ENCODE results near the gene GARIN5A. TPM values are rescaled to one million over a fixed set of nuclear protein-coding genes. Genes with fewer than 3 reads are reported as not detected.
A peak's percentile ranks its signal among the peaks of the same experiment; 100 is the strongest.

GARIN5A gene
- 0.49 TPM in 1 of 2 replicates, not detected in the other for total RNA-seq (2011; cell fraction: chromatin; rRNA removed; ENCODE audit: low replicate concordance)
- total RNA-seq (2011; cell fraction: nucleolus; rRNA removed): 0.39 TPM in 1 of 2 replicates, not detected in the other
- not detected in 2 replicates for total RNA-seq (2011; cell fraction: nucleoplasm; rRNA removed)
- total RNA-seq (2014; rRNA removed) (0.23 and 0.33 TPM in 2 replicates), total RNA-seq (2014; rRNA removed; fragmentation: Illumina TruSeq; extraction: Trizol) (not detected in 2 replicates), total RNA-seq (2015; rRNA removed; fragmentation: Illumina TruSeq; extraction: Trizol) (0.47 TPM in 1 of 2 replicates, not detected in the other), total RNA-seq (2021) (0.31 and 0.82 TPM in 2 replicates), polyA plus RNA-seq (2011; rRNA removed) (0.10 and 0.26 TPM in 2 replicates), polyA plus RNA-seq (2014; fragmentation: Illumina TruSeq; extraction: Trizol) (0.57 and 0.59 TPM in 2 replicates), polyA plus RNA-seq (2014; fragmentation: Nextera tagmentation; extraction: Ambion mirVana) (under 1 TPM in 1 of 2 experiments, not detected in 1; 0.13 TPM), polyA plus RNA-seq (2014; rRNA removed) (0.16 and 0.17 TPM in 2 replicates), polyA minus RNA-seq (2011; rRNA and poly(A)+ RNA removed) (not detected in 2 replicates), Bru-seq, nascent RNA (percentile 22 among the genes with signal in this experiment), BruChase-seq, experiment 1, labeled RNA remaining after a 2-hour chase (percentile 18 among the genes with signal in this experiment), BruChase-seq, experiment 2, labeled RNA remaining after a 6-hour chase (percentile 22 among the genes with signal in this experiment)
- polyA plus RNA-seq (2011; cell fraction: cytosol; rRNA removed): 0.59 and 0.78 TPM in 2 replicates
- polyA plus RNA-seq (2011; cell fraction: nucleus; rRNA removed): 0.22 and 0.38 TPM in 2 replicates
- 0.49 and 0.83 TPM in 2 replicates for polyA plus RNA-seq (2012)
- polyA minus RNA-seq (2011; cell fraction: cytosol; rRNA and poly(A)+ RNA removed): 1.4 TPM in 1 of 2 replicates, not detected in the other
- 0.27 TPM in 1 of 2 replicates, not detected in the other for polyA minus RNA-seq (2011; cell fraction: nucleus; rRNA and poly(A)+ RNA removed)
- long read RNA-seq, experiment 1: 0 reads
- long read RNA-seq, experiment 2, partial matches to known transcripts: 0 of 2 reads
- long read RNA-seq, experiment 2, other reads (novel, unspliced or antisense): 1 of 2 reads
- long read RNA-seq, experiment 3: 0 reads

- in situ Hi-C loops (cut with MboI) (no loop called here), intact Hi-C loops (cut with micrococcal nuclease) (loop anchor here (1.0 kb wide), 1 partner anchor 102 kb away; no protein-coding TSS in a partner anchor)
- peaks cover 33% of the 10 kb centered on the region; the same call in 1 of the 3 replicates for H3K36me3 ChIP-seq (ENCODE audit: control insufficient read depth, insufficient read depth, low read length)
- H3K27me3 ChIP-seq (ENCODE audit: control insufficient read depth in 2 of 2, insufficient read depth in 2 of 2, low read length in 2 of 2): no peaks in the 10 kb centered on the region; a peak in 2 of 5 replicates
- H3K9me3 ChIP-seq (replicated peaks; ENCODE audit: control insufficient read depth, insufficient read depth, low read depth, low read length): no peaks in the 10 kb centered on the region; the same call in 1 of the 2 replicates
- FAIRE-seq (peak; percentile 78), DNase-seq (ENCODE audit: extremely low read depth in 1 of 4, low spot score in 3 of 4) (peak; percentile 94 to 99 (median 98)), ATAC-seq (peak; percentile 96)
- H3K27ac ChIP-seq (ENCODE audit: extremely low read depth, low read depth, low read length): peak within 1 kb of the TSS; percentile 82
- BruUV-seq (replicated peaks): no TSS peak
- peaks cover 25% of the 10 kb centered on the region for H3K79me2 ChIP-seq (ENCODE audit: control insufficient read depth, insufficient read depth, low read length)
- ChIA-PET CTCF (ENCODE audit: low intra/inter-chr PET ratio) (no interaction called here), POLR2A (interaction anchor here (0.9 kb wide), 1 partner anchor 10 kb away, joined by 3 read pairs; no protein-coding TSS in a partner anchor)
- no peaks in the 10 kb centered on the region for H3K9me1 ChIP-seq (ENCODE audit: control insufficient read depth, insufficient read depth, low read length)
- H3K9ac ChIP-seq (ENCODE audit: insufficient read depth in 1 of 2, low read depth in 2 of 2, low read length in 2 of 2): peak within 1 kb of the TSS; percentile 67 to 92
- peaks cover 5 to 53% of the 10 kb centered on the region in 2 experiments; a peak in 4 of 5 replicates for H3K4me1 ChIP-seq (replicated peaks in 1 of 2; ENCODE audit: control insufficient read depth in 2 of 2, insufficient read depth in 2 of 2, low read length in 2 of 2)
- peak within 1 kb of the TSS; percentile 90 for H2AFZ ChIP-seq (ENCODE audit: low read depth, low read length)
- H3K4me3 ChIP-seq: peak within 1 kb of the TSS; percentile 72
- peak within 1 kb of the TSS; percentile 88 for H3K4me2 ChIP-seq (ENCODE audit: insufficient read depth, low read length)
- 18% methylated on average over 39 of the region's 58 CpGs for WGBS (ENCODE audit: insufficient coverage, low coverage, missing lambda C conversion rate)
- peaks cover 7% of the 10 kb centered on the region; the same call in 1 of the 2 replicates for H4K20me1 ChIP-seq (replicated peaks; ENCODE audit: control insufficient read depth, insufficient read depth, low read length)
- TF ChIP-seq IFI16 (CRISPR knock-in tag; IDR thresholded peaks at IDR 0.05) (no peak), ZNF445 (CRISPR knock-in tag; IDR thresholded peaks at IDR 0.05; ENCODE audit: low read depth) (no peak), XRCC3 (IDR thresholded peaks at IDR 0.05) (no peak), COPS2 (conservative IDR thresholded peaks at IDR 0.05) (no peak), POLR2AphosphoS5 (IDR thresholded peaks at IDR 0.05; ENCODE audit: control insufficient read depth, insufficient read depth, low read depth, low read length) (peak; percentile 60; the same call in 1 of the 2 replicates), CAMTA2 (CRISPR knock-in tag; conservative IDR thresholded peaks at IDR 0.05) (no peak), SMARCA5 (IDR thresholded peaks at IDR 0.05) (no peak), ZNF41 (CRISPR knock-in tag; conservative IDR thresholded peaks at IDR 0.05) (no peak), GATA2 (CRISPR knock-in tag; IDR thresholded peaks at IDR 0.05) (no peak)
- TF ChIP-seq, protein P1, sequence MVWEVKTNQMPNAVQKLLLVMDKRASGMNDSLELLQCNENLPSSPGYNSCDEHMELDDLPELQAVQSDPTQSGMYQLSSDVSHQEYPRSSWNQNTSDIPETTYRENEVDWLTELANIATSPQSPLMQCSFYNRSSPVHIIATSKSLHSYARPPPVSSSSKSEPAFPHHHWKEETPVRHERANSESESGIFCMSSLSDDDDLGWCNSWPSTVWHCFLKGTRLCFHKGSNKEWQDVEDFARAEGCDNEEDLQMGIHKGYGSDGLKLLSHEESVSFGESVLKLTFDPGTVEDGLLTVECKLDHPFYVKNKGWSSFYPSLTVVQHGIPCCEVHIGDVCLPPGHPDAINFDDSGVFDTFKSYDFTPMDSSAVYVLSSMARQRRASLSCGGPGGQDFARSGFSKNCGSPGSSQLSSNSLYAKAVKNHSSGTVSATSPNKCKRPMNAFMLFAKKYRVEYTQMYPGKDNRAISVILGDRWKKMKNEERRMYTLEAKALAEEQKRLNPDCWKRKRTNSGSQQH (CRISPR knock-in tag; IDR thresholded peaks at IDR 0.05): no peak
These were observed at the start of gene GARIN5A, which contains the start of gene EMC10 for GRCh38 chr19:50476224-50476906. TSS of gene GARIN5A (minus strand) at chr19:50476848. CDS start at chr19:50476388, 460 bp downstream. TSS of gene EMC10 (plus strand) at chr19:50476507. CDS start at chr19:50476545, 38 bp downstream.
